GM21360 (cell line): ENCODE data around the gene FOXP1.

Experiments
- ATAC-seq: cut with Tn5 transposase; IDR thresholded peaks from one replicate; pipeline ENCODE4 v1.9.1; 2021; ENCODE audit warnings: mild to moderate bottlenecking, moderate library complexity; ENCODE audit not compliant: unreplicated experiment

Gene FOXP1

DNA sequence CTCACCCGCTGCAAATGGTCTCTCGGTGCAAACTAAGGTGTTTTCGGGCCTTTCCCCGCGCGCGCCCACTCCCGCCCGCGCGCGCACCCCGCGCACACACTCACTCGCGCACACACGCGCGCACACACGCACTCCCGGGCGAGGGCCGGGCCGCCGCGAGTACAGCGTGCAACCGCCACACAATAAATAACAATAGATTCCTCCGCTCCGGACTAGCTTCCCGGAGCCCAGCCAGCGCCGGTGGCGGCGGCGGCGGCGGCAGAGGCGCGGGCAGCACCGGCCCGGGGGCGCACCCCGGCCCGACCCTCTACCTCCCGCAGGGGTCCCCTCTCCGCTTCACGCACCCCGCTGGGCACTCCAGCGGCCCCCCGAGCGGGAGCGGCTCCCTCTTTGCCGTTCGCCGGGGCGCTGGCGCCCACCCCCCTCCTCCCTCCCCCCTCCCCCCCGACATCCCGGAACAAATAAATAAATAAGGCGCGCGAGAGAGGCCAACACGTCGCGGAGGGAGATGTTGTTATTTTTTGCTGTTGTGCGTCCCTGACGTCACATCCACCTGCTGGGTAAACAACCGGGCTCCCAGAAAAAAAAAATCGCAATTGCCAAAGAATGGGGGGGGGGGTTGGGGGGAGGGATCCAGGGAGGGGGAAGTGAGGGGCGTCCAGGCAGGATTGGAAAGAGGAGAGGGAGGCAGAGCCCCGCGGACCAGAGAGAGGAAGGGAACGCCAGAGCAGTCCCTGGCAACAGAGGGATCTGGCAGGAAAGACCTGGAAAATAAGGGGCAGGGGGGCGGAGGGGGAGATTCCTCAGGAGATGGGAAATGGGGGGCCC, at the start of gene FOXP1:
Gene FOXP1, minus strand, starts transcription at position 163 of the 828 bp plus-strand sequence. CDS start 385,347 bp downstream, outside the sequence.
- no peak for ATAC-seq

- ATAC-seq: no peak
Measured at GRCh38 chr3:71629711-71630110, 46.2 kb upstream of the FOXP1 start.

- no peak for ATAC-seq
Measured at GRCh38 chr3:71629289-71629688, 45.8 kb upstream of the FOXP1 start.

DNA sequence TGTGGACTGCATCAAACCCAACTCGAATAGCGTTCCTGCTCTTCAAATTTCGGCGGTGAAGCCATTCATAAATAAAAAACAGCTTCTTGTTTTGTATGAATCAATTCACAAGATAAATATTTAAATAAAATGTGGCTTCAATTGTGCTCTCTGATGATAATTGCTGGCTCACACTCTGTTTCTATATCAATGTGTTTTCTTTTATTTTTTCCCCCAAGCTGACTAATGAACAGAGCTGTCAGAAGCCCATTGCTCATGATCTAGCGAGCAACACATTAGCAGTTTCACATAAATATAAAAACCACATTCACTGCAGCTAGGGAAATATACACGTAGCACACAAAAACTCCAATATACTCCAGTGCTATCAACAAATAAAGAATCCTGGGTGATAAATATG, 45.0 kb upstream of the FOXP1 start:
- ATAC-seq: no peak

DNA sequence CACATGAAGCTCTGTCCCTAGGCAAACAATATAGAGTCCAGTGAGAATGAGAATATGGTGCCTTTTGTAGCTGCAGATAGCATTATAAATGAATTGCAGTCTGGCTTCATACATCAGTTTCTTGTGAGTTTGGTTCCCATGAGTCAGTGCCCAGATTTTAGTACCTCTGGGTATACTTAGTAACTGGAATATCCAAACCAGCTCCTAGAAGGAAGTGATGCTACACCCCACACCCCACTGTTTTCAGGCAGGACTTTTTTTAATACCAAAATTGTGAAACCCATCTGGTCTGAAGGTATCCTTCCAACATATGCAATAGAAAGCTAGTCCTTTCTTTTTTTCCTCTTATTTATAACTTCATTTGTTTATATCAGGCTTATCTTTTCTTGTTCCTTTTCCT, 42.1 kb upstream of the FOXP1 start:
- no peak for ATAC-seq

GRCh38 chr3:71621825-71622537, 38.5 kb upstream of the FOXP1 start:
- no peak for ATAC-seq

DNA sequence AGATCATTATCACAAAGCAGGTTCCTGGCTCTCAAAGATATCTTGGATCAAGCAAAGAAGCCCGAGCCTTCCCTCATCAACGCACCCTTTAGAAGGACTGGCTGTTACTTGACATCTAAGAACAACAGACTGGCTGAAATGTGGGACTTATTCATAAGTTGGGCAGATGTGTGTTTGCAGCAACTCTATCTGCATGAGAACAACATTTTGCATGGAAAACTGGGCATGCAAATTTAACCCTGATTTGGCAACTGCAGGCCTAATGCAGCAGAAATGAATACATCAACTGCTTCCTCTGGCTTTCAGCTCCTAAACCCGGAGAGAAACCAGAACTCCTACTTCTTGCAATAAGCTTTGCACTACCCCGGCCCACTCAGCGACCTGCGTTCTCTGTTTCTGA, 35.0 kb upstream of the FOXP1 start:
- no peak for ATAC-seq

- ATAC-seq: no peak
Measured at GRCh38 chr3:71616571-71617021, 33.1 kb upstream of the FOXP1 start.

- ATAC-seq: no peak
Measured at GRCh38 chr3:71614869-71615268, 31.3 kb upstream of the FOXP1 start.

- no peak for ATAC-seq
Measured at GRCh38 chr3:71614426-71614825, 30.9 kb upstream of the FOXP1 start.

DNA sequence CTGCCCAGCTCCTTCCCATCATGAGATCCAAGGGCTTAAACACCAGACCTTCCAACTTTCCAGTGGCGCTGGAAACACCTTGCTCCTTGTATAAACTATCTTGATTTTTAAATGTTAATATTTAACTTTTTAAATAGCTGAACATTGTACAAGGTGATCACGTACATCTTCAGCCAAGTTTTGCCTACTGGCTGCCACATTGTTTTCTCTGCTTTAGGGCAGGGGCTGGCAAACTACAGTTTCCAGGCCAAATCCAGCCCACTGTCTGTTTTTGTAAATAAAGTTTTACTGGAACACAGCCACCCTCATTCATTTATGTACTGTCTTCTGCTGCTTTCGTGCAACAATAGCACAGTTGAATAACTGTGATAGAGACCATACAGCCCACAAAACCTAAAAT, 27.6 kb upstream of the FOXP1 start:
- ATAC-seq: no peak

DNA sequence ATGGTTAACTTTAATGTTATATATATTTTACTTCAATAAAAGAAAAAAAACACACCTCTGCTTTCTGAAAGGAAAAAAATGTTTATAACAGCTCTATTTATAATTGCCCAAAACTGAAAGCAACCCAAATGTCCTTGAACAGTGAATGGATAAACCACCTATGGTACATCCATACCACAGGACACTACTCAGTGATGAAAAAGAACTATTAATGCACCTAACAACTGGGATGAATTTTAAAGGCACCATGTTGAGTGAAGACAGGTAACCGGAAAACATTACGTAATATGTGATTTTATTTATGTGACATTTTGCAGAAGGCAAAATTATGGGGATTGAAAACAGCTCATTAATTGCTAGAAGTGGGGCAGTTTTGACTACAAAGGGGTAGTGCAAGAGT, 23.8 kb upstream of the FOXP1 start:
- ATAC-seq: no peak

- no peak for ATAC-seq
Measured at GRCh38 chr3:71606582-71606981, 23.1 kb upstream of the FOXP1 start.

DNA sequence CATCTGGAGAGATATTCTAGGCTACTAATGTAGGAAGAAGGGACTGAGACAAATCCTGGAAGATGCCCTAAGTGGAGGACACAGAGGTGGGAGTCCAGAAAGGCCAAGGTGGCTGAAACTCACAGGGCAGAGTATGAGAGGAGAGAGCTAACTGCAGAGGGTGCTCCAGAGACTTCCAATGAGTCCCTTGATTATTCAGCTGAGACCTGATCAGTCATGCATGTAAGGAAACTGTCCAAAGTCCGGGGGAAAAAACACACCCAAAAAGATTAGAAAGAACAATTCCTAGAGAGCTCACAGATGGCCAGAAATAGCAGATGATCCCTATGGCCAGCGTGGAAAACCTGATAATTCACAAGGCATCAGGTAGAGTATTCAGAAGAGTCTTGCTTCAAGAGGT, 18.7 kb upstream of the FOXP1 start:
- no peak for ATAC-seq

DNA sequence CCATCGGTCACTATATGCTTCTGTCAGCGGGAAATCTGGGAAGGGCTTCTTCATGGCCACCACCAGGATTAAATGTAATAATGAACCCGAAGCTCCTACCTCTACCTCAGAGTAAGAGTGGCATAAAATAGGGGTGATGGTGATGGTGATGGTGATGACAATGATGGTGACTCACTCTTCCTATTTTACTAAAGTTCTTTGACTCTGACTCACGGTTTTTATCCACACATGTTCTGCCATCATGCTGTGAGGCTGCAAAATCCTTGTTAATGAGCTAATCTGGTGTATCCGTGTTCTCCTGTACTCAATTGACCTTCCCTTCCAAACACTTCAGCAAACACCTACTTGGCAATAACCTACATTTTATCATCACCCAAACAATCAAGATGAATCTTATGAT, 18.3 kb upstream of the FOXP1 start:
- no peak for ATAC-seq

GRCh38 chr3:71600646-71601288, 17.2 kb upstream of the FOXP1 start:
- ATAC-seq: no peak

DNA sequence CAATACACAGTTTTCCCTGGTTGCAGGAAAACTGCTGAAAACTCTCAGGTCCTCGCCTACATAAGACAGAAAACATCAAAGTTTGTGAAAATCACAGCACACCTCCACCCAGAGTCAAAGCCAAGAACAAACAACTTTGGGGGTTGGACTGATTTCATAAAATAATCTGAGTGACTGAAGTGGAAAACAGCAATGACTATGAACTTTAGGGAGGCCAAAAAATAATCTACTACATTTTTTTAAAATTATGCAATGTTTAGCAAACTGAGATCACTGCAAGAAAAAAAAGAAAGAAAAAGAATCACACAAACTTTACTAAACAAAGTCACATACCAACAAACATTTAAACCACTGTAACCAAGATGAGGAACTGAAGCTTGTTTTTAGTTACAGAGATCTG, 15.9 kb upstream of the FOXP1 start:
- ATAC-seq: no peak

- no peak for ATAC-seq
Measured at GRCh38 chr3:71598292-71598691, 14.8 kb upstream of the FOXP1 start.

GRCh38 chr3:71597286-71597685, 13.8 kb upstream of the FOXP1 start:
- ATAC-seq: no peak

DNA sequence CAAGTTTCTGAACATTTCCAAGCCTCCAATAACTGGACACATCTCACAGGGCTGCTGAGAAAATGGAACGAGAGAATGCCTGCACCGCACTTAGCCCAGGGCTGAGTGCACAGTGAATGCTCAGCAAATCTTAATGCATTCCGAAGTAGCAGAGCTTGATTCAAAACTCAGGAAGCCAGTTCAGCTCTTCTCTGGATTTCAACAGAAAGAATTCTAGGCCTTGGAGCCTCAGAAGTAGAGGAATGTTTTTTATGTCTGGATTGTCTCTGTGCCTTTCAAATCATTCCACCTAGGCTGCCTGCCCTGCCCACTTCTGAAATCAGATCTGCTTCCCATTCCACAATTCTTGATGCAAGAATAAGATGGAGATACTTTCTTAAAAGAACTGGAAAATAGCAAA, 9.6 kb upstream of the FOXP1 start:
- ATAC-seq: no peak

- ATAC-seq: no peak
Measured at GRCh38 chr3:71591101-71591500, 7.6 kb upstream of the FOXP1 start.

GRCh38 chr3:71589132-71589531, 5.6 kb upstream of the FOXP1 start:
- ATAC-seq: no peak
